ENCODE results near the gene ATXN7L1. TPM values are rescaled to one million over a fixed set of nuclear protein-coding genes. Genes with fewer than 3 reads are reported as not detected.

Gene ATXN7L1
- total RNA-seq, 1 experiment from 2014 or later, result 29.9 TPM

DNA sequence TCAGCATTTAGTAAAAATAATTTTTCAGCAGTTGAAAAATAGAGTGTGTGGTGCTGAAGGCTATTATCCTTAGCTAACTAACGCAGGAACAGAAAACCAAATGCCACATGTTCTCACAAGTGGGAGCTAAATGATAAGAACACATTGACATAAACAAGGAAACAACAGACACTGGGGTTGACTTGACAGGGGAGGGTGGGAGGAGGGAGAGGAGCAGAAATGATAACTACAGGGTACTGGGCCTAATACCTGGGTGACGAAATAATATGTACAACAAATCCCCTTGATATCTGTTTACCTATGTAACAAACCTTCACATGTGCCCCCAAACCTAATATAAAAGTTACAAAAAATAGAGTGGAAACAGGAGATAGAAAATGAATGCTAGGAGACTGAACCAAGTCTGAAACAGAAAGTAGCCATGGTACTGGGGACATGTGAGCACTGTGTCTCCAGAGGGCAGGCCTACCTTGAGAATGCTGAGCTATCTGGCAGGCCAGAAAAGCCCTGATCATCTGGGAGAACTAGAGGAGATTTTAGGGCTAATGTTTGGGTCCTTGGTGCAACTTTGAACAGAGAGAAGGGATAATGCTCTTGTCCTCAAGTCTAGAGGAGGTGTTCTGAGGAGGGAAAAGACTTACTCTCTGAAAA, 290.4 kb downstream of the ATXN7L1 start:
- no peak for DNase-seq (ENCODE audit: low spot score)
- Histone ChIP-seq H3K36me3 (ENCODE audit: insufficient read depth, low read length, poor library complexity, severe bottlenecking) (no peaks in the 10 kb centered on the region), H3K27me3 (replicated peaks; ENCODE audit: insufficient read depth, low read depth, low read length, poor library complexity) (no peaks in the 10 kb centered on the region), H3K4me1 (ENCODE audit: insufficient read depth, low read length, poor library complexity, severe bottlenecking) (no peaks in the 10 kb centered on the region), H3K27ac (ENCODE audit: low read depth, low read length, poor library complexity, severe bottlenecking) (no peak overlapping the region), H3K9me3 (ENCODE audit: low read depth, low read length, poor library complexity, severe bottlenecking) (no peaks in the 10 kb centered on the region), H3K4me3 (ENCODE audit: low read depth, low read length, poor library complexity, severe bottlenecking) (no peak overlapping the region)
- intact Hi-C loops (cut with micrococcal nuclease; ENCODE audit: unreplicated experiment), result loop anchor here (5.0 kb wide), 1 partner anchor 704 kb away; no protein-coding TSS in a partner anchor
- no TSS peak for BruUV-seq (replicated peaks)
- TF ChIP-seq, protein P1, sequence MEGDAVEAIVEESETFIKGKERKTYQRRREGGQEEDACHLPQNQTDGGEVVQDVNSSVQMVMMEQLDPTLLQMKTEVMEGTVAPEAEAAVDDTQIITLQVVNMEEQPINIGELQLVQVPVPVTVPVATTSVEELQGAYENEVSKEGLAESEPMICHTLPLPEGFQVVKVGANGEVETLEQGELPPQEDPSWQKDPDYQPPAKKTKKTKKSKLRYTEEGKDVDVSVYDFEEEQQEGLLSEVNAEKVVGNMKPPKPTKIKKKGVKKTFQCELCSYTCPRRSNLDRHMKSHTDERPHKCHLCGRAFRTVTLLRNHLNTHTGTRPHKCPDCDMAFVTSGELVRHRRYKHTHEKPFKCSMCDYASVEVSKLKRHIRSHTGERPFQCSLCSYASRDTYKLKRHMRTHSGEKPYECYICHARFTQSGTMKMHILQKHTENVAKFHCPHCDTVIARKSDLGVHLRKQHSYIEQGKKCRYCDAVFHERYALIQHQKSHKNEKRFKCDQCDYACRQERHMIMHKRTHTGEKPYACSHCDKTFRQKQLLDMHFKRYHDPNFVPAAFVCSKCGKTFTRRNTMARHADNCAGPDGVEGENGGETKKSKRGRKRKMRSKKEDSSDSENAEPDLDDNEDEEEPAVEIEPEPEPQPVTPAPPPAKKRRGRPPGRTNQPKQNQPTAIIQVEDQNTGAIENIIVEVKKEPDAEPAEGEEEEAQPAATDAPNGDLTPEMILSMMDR (conservative IDR thresholded peaks at IDR 0.05; ENCODE audit: low read depth, low read length), result no peak
- TF ChIP-seq EZH2 (IDR thresholded peaks at IDR 0.05; ENCODE audit: borderline replicate concordance, low read depth, low read length, poor library complexity, severe bottlenecking), result no peak
- POLR2A ChIA-PET (ENCODE audit: low non-redundant PET), result no interaction called here
- CTCF ChIA-PET, result no interaction called here

DNA sequence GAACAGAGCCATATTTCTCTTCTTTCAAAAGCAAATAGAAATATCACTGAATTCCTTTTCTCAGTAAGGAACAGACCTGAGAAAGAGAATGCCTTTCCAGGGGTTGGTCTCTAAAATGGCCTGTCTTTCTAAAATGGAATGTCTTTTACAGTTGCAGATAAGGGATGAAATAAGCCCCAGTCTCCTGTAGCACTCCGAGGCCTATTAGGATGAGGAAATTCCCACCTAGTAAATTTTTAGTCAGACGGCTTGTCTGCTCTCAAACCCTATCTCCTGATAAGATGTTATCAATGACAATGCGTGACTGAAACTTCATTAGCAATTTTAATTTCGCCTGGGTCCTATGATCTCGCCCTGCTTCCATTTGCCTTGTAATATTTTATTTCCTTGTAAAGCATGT, 292.2 kb downstream of the ATXN7L1 start:
- no peaks in the 10 kb centered on the region for H3K27me3 ChIP-seq (replicated peaks; ENCODE audit: insufficient read depth, low read depth, low read length, poor library complexity)
- TF ChIP-seq EZH2 (IDR thresholded peaks at IDR 0.05; ENCODE audit: borderline replicate concordance, low read depth, low read length, poor library complexity, severe bottlenecking), result no peak
- TF ChIP-seq, protein P1 (conservative IDR thresholded peaks at IDR 0.05; ENCODE audit: low read depth, low read length), result no peak
- no peak overlapping the region for H3K27ac ChIP-seq (ENCODE audit: low read depth, low read length, poor library complexity, severe bottlenecking)
- intact Hi-C loops (cut with micrococcal nuclease; ENCODE audit: unreplicated experiment), result no loop called here
- no TSS peak for BruUV-seq (replicated peaks)
- no peaks in the 10 kb centered on the region for H3K36me3 ChIP-seq (ENCODE audit: insufficient read depth, low read length, poor library complexity, severe bottlenecking)
- DNase-seq (ENCODE audit: low spot score), result no peak
- CTCF ChIA-PET, result no interaction called here
- POLR2A ChIA-PET (ENCODE audit: low non-redundant PET), result no interaction called here
- no peaks in the 10 kb centered on the region for H3K9me3 ChIP-seq (ENCODE audit: low read depth, low read length, poor library complexity, severe bottlenecking)
- H3K4me1 ChIP-seq (ENCODE audit: insufficient read depth, low read length, poor library complexity, severe bottlenecking), result peaks cover 5% of the 10 kb centered on the region
- no peak overlapping the region for H3K4me3 ChIP-seq (ENCODE audit: low read depth, low read length, poor library complexity, severe bottlenecking)

DNA sequence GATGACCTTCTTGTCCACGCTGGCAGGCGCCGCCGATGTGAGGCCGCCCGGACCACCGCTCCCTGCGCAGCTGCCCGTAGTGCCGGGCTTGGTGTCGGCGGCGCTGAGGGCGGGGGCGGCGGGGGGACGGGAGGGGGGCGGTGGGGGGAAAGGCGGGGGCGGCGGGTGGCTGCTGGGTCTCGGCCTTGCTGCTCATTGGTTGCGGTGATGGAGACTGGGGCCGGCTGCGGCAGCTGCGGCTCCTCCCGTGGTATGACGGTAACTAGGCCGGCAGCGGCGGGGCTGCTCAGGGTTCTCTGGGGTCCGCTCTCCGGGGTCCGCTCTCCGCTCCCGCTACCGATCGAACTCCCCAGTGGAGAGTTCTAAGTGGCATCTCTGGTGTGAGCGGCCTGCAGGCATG, 293.3 kb downstream of the ATXN7L1 start:
- ChIA-PET CTCF (no interaction called here), POLR2A (ENCODE audit: low non-redundant PET) (no interaction called here)
- H3K36me3 ChIP-seq (ENCODE audit: insufficient read depth, low read length, poor library complexity, severe bottlenecking), result no peaks in the 10 kb centered on the region
- TF ChIP-seq, protein P1 (conservative IDR thresholded peaks at IDR 0.05; ENCODE audit: low read depth, low read length), result no peak
- TF ChIP-seq EZH2 (IDR thresholded peaks at IDR 0.05; ENCODE audit: borderline replicate concordance, low read depth, low read length, poor library complexity, severe bottlenecking), result no peak
- no TSS peak for BruUV-seq (replicated peaks)
- DNase-seq (ENCODE audit: low spot score), result no peak
- peaks cover 7% of the 10 kb centered on the region for H3K4me1 ChIP-seq (ENCODE audit: insufficient read depth, low read length, poor library complexity, severe bottlenecking)
- no peaks in the 10 kb centered on the region for H3K9me3 ChIP-seq (ENCODE audit: low read depth, low read length, poor library complexity, severe bottlenecking)
- no peak overlapping the region for H3K27ac ChIP-seq (ENCODE audit: low read depth, low read length, poor library complexity, severe bottlenecking)
- intact Hi-C loops (cut with micrococcal nuclease; ENCODE audit: unreplicated experiment), result no loop called here
- H3K27me3 ChIP-seq (replicated peaks; ENCODE audit: insufficient read depth, low read depth, low read length, poor library complexity), result no peaks in the 10 kb centered on the region
- H3K4me3 ChIP-seq (ENCODE audit: low read depth, low read length, poor library complexity, severe bottlenecking), result no peak overlapping the region
